GM19397 (cell line): ENCODE measurements around the gene GRM1.

Experiments used
- ATAC-seq: cut with Tn5 transposase; IDR thresholded peaks from one replicate; pipeline ENCODE4 v1.9.1; 2021; ENCODE audit warnings: mild to moderate bottlenecking, moderate library complexity; ENCODE audit not compliant: unreplicated experiment

GRM1 gene

DNA sequence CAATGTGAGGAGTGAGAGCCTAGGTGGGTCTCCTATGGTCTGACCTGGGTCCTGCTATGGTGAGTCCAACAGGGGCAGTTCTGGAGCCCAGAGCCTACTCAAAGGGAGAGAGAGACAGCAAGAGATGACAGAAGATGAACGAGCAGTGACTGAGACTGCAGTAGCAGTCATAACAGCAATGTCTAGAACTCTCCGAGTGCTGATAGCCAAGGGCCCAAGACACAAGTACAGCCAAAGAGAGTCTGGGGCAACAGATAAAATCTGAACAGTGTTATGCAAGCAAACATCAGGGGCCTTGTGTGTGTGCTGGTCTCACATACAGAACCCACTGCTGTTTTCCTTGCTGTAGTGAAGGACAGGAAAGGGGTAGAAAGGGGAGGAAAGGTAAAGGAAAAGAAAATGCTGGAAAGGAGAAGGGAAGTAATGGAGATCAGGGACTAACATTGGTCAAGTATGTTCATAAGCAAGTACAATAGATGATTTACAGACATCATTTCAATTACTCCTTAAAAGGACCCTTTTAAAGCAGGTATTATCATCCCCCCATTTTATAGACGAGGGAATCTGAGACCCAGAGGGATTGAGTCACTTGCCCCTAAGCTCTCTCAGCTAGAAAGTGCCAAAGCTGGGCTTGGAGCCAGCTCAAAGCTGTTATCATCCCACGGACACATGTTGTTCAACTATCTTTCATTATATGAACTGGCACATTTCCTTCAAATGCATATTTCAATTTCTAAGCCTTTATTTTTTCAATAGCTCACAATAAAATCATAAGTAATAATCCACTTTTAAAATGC lies 332.5 kb downstream of the GRM1 start:
- ATAC-seq: no peak

DNA sequence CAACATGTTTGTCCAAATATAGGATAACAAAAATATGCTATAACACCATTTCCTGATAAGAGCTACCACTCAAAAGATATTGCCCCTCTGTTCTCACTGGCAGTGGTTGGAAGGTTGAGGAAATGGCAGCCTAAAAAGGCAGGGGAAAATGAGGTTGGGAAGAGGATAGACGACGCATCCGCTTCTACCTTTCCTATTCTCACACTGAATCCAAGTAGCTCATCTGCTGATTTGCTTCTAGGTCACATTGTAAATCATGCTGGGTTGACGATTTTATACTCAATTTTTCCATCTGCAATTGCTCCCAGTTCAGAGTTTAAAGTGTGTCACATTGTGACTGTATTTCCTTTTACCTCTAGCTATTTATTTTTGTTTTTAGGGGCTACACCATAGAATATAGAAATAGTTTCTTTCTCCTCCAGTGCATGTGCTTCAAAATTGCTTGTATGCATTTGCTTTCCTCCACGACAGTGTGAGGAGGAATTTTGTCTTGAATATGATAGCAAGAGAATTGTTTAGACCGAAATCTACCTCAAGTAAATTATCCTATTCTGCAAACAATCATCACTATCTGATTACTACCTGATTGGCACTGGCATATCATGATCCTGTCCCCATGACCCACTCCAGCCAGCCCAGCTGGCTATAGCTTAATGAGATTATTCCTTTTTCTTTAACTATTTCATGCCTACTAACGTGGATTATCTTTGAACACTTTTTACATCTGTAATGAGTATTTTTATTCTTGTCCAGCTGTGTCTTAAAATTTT lies 335.2 kb downstream of the GRM1 start:
- ATAC-seq: no peak

DNA sequence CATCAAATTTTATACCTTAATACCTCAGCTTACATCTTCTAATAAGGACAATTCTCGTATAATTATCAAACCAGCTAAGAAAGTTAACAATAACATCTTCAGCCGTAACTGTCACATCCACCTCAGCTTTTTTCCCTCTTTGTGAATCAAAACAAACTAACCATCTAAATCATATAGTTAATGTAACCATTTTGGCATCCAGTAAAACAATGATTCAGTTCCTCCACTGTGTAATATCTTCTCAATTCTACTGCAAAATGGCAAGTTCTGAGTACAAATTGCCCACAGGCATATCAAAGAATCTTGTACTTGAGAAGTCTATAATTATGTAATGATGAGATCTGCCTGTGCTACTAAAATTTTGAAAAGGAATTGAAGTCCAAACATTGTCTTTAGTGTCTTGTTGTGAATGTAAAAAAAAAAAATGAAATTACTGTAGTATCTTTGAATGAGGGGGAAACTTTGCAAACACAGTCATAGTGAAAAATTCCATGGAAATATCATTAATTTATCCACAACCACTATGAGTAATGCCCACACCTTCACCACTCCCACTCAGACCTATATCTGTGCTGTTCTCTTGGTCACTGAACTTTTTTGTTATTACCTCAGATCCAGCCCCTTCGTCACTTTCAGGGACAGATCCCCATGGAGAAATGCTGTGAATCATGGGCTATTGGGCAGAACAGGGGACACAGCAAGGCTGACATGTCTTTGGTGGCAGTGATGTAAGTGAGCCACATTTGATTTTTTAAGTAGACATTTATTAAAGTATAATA lies 336.1 kb downstream of the GRM1 start:
- ATAC-seq: no peak

DNA sequence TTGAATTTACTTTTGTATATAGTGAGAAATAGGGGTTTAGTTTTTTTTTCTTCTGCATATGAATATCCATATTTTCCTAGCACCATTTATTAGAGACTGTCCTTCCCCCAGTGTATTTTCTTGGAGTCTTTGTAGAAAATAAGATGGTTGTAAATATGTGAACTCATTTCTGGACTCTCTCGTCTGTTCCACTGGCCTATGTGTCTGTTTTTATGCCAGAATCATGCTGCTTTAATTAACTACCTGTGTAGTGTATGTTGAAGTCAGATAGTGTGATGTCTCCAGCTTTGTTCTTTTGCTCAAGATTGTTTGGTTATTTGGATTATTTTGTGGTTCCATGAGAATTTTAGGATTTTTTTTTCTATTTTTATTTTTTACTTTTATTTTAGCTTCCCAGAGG lies 338.2 kb downstream of the GRM1 start:
- no peak for ATAC-seq

DNA sequence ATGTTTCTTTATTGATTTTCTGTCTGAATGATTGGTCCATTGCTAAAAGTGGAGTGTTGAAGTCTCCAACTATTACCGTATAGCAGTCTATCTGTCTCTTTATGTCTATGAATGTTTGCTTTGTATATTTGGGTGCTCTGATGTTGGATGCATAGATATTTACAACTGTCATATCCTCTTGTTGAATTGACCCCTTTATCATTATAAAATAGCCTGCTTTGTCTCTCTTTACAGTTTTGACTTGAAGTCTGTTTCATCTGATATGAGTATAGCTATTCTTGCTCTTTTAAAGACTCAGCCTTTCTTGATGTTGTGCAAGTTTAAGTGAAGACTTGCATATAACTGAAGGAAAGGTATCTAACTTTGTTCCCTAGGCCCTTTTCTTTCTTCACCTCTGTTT lies 341.0 kb downstream of the GRM1 start:
- ATAC-seq: no peak

DNA sequence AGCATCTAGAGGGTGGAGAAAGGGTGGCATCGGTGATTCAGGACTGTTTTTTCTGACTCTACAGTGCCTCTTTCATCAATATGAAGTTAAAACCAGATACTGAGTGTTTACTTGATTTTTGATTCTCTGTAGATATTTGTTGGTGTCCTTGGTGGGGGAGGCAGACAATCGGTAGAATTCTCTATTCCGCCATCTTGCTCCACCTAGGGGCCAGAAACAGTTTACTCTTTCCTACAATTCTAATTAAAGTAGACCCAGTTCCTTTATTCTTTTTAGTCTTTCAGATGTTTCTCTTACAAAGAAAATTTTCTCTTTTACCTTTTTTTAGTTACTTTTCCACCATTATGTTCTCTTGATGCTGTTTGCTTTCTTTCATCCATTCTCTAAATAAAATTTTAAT lies 352.6 kb downstream of the GRM1 start:
- ATAC-seq: no peak

DNA sequence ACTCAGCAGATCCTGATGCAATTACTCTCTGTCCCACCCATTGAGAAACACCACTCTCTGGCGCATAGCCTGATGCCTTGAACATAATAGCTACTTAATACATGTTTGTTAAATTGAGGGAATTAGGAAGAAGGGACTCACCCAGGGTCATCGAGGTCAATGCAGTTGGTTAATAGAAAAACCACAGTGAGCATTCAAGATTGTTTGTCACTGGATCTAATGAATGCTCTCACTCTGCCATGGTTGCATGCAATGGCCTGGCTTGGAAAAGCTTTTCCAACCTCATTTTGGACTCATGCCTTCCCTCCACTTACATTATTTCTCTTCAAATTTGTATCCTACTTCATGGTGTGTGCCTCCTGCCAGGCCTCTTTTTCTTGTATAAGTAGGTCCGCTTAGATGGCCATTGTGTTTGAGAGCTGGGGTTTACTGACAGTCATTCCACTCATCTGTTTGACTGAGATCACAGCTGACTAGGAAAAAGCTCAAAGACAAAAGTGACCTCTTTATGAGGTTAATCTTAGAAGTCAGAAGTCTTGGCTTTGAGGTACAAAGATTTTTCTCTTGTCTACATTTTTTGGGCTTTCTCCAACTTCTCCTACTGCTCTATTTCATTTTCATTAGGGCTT lies 360.0 kb downstream of the GRM1 start:
- ATAC-seq: no peak

DNA sequence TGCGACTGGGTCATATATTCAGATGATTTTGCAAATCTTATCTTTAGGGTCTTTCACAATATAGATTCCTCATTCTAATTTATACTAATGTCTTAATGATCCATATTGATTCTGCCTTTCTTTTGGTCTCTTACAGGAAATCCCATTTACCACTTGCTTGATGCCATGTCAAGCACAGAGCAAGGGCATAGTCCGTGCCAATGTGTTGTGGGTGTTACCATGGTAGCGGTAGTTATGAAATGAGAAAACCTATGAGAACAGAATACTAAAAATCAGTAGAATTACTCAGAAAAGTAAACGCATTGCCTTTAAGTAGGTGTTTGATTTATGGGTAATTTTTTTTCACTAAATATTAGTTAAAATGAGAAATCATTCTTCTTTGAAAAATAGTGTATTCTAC lies 360.9 kb downstream of the GRM1 start:
- no peak for ATAC-seq

DNA sequence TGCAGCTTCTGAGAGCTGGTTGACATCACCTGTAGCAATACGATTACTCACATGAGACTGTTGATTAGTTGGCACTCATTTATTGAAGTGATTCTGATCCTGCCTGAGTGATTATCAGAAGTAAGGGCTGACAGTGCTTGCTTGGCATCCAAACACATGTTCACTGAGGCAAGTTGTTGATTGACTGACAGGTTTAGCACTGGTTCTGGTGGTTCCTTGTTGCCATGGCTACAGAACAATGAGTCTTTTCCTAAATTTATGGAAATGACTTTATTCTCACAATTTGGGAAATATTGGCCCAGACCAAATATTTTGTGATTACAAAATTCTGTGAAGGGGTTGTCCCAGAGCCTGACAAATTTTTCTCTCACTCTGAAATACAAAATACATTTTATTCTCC lies 368.8 kb downstream of the GRM1 start:
- ATAC-seq: no peak

DNA sequence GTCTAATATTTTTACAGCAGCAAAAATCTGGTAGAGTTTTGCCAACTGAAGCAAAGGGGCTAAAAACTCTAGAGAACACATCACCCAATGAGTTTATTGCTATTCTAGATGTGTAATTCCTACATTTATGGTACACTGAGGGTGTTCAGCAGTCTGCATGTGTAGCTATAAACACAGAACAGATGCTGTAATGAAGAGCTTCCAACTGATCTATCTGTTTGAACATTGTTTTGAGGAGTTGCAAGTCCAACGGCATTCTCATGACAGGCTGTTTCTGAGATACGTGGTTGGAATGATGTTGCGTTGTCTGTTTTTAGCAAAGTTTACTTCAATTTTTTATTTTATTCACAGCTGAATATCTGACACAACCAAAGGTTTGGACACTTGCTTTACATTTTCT lies 373.6 kb downstream of the GRM1 start:
- no peak for ATAC-seq

DNA sequence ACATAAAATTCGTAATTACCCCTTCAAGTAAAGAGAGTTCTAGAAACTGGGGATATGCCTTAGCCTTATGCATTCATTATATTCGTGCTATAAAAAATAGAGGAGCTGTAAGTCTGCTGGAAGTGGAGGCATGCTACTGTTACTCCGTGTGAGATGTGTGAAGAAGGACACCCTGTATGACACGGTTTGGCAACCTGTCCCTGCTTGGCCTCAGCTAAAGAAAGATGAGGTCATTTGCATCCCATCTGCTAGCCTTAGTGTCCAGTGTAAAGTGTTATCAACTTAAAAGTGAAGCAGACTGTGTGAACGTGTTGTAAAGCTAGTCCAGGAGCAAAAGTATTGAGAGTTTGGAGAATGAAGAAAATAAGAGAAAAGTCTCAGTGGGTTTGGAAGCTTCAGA lies 379.7 kb downstream of the GRM1 start:
- no peak for ATAC-seq

DNA sequence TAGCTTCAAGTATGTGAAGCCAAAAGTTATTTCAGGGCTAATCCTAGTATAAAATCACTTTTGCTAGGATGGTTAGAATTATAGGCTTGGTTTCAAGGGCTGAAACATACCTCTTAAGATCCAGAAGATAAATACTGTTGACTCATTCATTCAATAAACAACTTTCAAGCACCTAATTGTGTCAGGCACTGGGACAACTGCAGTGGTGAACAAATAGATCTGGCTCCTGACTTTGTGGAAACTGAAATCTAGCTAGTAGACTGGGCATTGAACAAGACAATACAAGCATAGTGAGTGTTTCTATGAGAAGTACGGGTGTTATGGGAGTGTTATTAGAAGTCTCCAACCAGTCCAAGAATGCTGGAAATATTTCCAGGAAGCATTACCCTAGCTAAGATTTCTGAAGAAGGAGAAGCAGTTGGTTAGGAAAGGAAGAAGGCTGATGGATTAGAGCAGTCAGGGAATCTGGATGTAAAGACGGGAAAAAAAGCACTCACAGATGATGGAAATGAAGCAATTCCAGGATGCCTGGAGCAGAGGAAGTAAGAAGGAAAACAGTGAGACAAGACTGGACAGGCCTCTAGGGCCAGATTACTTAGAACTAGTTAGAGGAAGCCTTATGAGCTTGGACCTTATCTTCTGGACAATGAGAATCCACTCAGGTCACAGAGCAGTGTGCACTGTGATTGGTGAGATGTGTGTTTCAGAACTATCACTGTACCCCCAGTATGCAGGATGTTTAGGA lies 382.2 kb downstream of the GRM1 start:
- ATAC-seq: no peak

DNA sequence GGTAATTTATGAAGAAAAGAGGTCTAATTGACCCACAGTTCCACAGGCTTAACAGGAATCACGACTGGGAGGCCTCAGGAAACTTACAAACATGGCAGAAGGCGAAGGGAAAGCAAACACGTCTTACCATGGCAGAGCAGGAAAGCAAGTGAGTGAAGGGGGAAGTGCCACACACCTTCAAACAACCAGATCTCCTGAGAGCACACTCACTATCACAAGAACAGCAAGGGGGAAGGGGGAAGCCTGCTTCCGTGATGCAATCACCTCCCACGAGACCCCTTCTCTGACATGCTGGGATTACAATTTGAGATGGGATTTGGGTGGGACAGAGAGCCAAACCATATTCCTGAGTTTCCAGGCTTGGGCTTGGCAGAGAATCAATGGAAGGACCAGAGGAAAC lies 390.7 kb downstream of the GRM1 start:
- ATAC-seq: no peak

DNA sequence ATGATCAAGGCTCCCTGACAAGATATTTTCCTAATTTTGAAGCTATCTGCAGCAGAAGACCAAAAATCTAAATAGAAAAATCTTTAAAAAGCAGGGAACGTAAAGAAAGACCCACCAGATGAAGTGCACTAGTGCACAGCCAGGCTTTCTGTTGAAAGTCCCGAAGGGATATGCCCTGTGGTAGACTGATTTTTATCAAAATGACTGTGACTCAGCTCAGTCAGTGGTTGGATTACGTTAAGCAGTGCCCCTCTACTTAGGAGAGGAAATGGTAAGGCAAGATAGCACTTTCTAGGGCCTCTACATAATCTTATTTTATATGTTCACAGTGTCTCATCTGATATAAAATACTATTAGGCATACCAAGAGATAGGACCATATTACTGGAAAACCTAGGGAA lies 391.4 kb downstream of the GRM1 start:
- no peak for ATAC-seq

DNA sequence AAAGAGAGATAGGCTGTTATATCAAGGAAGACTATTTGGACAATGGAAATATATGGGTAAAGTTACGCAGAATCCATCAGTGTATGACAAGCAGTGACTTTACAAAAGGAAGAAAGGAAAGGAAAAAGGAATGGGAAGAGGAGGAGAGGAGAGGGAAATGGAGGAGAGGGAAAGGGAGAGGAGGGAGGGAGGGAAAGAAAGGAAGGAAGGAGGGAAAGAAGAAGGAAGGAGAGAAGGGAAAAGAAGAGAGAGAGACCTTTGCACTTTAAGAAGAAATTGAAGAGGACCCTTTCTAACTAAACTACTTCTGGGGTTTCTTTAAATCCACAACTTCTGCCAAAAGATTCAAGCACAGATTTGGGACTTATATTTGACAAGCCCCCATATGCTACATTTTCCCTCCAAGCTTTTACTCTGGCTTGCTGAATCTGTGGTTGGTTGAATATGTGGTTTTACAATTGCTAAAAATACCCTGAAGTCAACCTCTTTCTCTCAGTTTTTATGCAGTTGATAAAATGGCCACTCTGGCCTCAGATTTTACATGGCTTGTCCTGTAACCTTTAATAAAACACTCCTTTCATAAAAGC lies 394.0 kb downstream of the GRM1 start:
- ATAC-seq: no peak

DNA sequence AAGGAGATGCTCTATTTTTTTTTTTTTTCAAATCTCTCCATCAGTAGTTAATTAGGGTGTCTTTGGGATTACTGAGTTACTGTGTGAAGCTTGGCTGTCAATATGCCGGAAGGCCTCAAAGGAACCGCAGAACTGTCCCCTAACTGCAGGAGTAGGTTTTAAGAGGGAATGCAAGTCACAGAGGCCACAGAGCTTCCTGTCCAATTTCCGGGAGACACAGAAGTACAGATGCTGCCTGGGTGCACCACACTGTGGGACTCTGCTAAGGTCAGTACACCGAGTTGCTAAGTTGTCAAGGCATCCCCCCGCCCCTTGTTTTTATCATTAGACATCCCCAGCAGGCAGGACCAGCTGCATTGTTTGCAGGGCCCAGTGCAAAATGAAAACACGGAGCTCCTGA lies 394.6 kb downstream of the GRM1 start:
- no peak for ATAC-seq

DNA sequence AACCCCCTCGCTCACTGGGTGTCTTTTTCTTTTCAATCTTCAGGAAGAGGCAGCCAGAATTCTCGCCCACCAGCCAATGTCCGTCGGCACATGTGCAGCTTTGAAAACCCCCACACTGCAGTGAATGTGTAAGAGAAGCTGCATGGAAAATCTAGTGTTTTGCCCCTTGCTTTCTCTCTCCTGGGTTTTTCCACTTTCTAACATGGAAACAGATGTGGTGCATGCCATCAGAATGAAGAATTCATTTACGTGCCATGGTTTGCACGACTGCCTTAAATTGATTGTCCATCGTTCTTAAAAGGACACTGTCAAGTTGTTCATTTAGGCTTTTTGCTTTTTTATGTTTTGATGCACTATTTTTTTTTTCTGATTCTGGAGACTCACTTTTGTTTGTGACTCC lies 397.7 kb downstream of the GRM1 start:
- ATAC-seq: no peak

DNA sequence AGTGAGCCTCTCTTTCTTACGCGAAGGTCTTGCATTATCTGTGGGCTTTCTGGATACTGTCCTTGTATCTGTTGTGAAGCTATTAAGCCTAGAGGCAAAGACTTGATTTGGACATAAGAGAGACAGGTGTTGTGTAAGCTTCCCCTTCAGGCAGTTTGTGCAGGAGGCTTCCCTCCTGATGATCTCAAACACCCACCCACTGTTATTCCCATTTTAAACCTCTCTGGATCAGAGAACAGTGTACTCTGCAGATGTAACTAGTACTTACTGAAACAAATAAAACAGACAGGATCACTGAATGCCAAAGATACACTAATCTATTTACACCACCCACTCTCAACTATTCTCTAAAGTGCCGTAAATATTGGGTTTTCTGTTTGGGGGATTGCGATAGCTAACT lies 401.0 kb downstream of the GRM1 start:
- ATAC-seq: no peak

DNA sequence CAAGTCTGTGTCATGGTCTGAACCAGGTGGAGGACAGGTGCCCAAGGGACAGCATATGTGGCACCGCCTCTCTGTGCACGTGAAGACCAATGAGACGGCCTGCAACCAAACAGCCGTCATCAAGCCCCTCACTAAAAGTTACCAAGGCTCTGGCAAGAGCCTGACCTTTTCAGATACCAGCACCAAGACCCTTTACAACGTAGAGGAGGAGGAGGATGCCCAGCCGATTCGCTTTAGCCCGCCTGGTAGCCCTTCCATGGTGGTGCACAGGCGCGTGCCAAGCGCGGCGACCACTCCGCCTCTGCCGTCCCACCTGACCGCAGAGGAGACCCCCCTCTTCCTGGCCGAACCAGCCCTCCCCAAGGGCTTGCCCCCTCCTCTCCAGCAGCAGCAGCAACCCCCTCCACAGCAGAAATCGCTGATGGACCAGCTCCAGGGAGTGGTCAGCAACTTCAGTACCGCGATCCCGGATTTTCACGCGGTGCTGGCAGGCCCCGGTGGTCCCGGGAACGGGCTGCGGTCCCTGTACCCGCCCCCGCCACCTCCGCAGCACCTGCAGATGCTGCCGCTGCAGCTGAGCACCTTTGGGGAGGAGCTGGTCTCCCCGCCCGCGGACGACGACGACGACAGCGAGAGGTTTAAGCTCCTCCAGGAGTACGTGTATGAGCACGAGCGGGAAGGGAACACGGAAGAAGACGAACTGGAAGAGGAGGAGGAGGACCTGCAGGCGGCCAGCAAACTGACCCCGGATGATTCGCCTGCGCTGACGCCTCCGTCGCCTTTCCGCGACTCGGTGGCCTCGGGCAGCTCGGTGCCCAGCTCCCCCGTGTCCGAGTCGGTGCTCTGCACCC lies 405.2 kb downstream of the GRM1 start:
- ATAC-seq: no peak
